Activated T-cell treated with anti-CD3 and anti-CD28 coated beads for 4 hours (primary cell): ENCODE results near the gene FBXL12.
"Not testable (repeated sequence)": the region's sequence is repeated elsewhere in the genome, so short reads cannot be mapped to it uniquely, and the experiment has no call there.

Experiments used
- DNase-seq: peaks from one replicate; pipeline ENCODE4 v3.0.0-alpha.2; 2020

FBXL12 gene

DNA sequence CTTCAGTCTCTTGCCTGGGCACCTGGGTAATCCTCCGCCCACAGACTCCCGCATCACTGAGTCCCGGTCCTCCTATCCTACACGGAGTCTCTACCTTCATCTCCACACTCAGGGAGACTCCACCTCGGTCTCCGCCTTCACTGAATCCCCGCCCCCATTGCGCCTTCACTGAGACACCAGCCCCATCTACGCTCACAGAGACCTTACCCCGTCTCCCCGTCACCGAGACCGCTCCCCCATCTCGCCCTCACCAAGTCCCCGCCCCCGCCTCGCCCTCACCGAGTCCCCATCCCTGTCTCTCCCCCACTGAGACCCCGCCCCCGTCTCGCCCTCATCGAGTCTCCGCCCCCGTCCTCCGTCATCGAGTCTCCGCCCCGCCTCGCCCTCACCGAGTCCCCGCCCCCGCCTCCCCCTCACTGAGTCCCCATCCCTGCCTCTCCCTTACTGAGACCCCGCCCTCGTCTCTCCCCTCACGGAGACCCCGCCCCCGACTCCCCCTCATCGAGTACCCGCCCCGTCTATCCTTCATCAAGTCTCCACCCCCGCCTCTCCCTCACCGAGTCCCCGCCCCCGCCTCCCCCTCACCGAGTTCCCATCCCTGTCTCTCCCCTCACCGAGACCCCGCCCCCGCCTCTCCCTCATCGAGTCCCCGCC lies 27.2 kb downstream of the FBXL12 start:
- DNase-seq: peak; percentile 99

DNA sequence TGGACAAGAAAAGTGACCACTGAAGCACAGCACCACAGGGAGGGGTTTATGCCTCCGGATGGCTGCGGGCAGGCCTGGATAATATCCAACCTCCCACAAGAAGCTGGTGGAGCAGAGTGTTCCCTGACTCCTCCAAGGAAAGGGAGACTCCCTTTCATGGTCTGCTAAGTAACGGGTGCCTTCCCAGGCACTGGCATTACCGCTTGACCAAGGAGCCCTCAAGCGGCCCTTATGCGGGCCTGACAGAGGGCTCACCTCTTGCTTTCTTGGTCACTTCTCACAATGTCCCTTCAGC lies 27.9 kb downstream of the FBXL12 start:
- DNase-seq: not testable (repeated sequence)

DNA sequence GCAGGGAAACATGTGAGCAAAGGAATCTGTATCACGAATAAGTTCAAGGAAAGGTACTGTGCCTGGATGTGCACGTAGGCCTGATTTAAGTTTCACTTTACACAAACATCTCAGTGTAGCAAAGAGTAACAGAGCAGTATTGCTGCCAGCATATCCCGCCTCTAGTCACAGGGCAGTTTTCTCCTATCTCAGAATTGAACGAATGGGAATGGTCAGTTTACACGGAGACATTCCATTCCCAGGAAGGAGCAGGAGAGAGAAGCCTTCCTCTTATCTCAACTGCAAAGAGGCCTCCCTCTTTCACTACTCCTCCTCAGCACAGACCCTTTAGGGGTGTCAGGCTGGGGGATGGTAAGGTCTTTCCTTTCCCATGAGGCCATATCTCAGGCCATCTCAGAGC lies 29.3 kb downstream of the FBXL12 start:
- not testable (repeated sequence) for DNase-seq

DNA sequence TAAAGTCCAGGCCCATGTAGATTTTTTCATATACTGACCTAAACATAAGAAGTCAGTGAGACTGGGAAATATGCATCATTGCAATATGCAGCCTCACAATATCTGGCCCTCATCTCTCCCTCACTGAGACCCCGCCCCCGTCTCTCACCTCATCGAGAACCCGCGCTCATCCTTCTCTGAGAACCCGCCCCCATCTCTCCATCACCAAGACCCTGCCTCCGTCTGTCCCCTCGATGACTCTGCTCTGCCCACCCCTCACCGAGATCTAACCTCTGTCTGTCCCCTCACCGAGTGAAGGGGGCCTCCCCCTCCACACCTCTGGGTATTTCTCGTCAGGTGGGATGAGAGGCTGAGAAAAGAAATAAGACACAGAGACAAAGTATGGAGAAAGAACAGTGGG lies 29.8 kb downstream of the FBXL12 start:
- DNase-seq: no peak

DNA sequence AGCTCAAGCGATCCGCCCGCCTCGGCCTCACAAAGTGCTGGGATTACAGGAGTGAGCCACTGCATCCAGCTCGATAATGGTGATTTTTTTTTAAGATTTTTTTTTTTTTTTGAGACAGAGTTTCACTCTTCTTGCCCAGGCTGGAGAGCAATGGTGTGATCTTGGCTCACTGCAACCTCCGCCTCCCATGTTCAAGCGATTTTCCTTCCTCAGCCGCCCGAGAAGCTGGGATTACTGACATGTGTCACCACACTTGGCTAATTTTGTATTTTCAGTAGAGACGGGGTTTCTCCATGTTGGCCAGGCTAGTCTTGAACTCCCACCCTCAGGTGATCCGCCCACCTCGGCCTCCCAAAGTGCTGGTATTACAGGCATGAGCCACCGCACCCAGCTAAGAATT lies 30.3 kb downstream of the FBXL12 start:
- not testable (repeated sequence) for DNase-seq

DNA sequence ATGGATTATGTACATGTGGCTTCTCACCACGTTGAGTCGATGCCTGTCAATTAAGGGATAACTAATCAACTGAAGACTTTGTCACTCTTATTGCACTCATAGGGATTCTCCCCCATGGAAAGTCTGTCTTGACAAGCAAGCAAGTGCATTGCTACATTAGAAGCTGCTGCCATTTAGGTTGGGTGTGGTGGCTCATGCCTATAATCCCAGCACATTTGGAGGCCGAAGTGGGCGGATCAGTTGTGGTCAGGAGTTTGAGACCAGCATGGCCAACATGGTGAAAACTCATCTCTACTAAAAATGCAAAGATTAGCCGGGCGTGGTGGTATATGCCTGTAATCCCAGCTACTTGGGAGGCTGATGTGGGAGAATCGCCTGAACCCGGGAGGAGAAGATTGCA lies 32.1 kb downstream of the FBXL12 start:
- no peak for DNase-seq

DNA sequence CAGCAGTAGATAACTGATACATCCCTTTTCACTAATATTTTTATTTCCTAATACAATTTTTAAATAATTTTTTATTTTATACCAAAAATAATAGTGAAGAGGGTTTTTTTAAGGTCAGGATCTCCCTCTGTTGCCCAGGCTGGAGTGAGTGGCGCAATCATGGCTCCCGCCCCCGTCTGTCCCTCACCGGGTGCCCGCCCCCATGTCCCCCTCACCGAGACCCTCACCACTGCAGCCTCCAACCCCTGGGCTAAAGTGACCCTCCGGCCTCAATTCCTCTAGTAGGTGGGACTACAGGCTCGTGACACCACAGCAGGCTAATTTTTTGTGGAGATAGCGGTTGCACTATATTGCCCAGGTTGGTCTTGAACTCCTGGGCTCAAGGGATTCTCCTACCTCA lies 32.5 kb downstream of the FBXL12 start:
- DNase-seq: no peak

DNA sequence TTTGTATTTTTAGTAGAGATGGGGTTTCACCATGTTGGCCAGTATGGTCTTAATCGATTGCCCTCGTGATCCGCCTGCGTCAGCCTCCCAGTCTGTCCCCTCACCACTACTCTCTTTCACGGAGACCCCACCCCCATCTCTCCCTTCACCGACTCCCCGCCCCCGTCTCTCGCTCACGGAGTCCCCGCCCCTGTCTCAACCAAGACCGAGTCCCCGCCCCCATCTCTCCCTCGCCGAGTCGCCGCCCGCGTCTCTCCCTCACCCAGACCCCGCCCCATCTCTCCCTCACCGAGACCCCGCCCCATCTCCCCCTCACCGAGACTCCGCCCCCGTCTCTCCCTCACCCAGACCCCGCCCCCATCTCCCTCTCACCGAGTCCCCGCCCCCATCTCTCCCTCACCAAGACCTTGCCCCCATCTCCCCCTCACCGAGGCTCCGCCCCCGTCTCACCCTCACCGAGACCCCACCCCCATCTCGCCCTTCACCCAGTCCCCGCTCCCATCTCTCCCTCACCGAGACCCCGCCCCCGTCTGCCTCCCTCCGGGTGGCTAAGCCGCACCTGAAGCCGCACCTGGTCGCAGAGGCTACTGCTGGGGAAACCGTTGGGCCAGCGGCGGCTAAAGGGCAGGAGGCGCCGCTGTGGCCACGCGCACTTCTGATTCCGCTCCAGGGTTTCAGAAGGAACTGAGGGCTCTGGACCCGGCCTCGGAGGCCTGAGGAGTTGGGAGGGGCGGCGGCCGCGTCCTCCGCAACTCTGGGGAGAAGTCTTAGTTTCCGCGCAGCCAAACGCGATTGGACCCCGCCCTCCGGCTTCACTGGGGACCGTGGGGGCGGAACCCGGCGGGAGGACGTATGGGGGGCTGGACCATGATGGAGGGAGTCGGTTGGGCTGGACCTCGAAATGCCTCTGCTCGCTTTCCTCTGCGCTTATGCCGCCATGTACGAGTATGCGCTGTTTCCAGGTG lies 33.2 kb downstream of the FBXL12 start:
- DNase-seq: peak; percentile 100

DNA sequence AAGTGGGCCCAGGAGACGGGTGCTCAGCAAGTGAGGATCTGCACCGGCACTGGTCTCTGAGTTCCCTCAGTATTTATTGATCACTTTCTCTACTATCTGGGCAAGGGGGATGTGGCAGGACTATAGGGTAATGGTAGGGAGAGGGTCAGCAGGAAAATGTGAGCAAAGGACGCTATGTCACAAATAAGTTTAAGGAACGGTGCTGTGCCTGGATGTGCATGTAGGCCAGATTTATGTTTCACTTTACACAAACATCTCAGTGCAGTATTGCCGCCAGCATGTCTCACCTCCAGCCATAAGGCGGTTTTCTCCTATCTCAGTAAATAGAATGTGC lies 34.7 kb downstream of the FBXL12 start:
- not testable (repeated sequence) for DNase-seq

DNA sequence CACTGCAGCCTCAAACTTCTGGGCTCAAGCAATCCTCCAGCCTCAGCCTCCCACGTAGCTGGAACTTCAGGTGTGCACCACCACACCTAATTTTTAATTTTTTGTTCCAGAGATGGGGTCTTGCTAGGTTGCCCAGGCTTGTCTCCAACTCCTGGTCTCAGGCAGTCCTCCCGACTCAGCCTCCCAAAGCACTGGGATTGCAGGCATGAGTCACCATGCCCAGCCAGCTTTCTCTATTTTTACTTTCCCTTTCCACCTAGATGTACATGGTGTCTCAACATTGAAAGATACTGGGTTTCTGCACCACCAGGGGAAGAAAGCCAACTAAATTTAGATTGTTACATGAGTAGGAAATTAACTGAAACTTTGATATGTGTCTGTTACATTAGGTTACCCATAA lies 36.5 kb downstream of the FBXL12 start:
- no peak for DNase-seq

DNA sequence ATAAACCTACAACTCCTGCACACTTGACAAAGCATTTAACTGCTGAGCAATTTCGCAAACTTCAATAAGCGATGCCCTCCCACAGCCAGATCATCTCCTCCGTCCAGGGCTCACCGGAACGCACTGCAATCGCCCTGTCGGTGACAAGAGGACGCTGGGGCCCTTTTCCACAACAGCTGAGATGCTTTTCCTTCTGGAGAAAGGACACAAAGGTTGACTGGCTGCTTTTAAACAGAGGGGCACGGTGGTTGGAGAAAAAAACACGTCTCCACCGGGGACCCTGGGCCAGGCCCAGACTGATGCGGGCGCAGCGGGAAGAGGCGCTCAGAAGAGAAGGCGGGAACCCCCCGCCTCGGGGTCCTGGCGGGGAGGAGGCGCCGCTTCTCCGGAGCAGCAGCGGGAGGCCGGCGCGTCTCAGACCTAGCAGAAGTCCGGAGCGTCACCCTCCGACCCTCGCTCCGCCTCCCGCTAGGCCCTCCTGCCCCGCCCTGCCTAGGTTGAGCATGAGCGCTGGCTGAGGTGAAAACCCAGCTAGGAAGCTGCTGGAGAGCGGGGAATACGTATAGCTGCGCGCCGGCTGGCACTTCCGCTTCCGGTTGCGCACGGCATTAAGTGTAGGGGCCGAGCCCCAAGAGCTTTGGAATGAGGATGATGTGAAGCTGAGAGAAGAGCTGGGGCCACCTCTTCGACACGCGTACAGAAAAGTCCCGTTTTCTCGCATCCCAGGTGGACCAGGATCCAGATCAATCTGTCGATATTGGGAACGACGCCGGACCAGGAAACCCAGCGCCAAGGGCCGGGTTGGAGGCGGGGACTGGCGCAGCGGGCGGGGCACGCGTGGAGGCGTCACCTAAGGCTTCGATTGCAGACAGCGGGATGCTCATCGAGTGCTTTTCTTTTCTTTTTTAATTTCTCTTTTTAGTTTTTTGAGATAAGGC lies 50.4 kb downstream of the FBXL12 start, which contains the start of gene ZNF846:
Gene ZNF846, minus strand, starts transcription at position 564 of the 938 bp plus-strand sequence. CDS start 3,788 bp downstream, outside the sequence.
- DNase-seq: peak; percentile 88
